ENCODE measurements around the gene LDLRAD4. TPM values are rescaled to one million over a fixed set of nuclear protein-coding genes. Genes with fewer than 3 reads are reported as not detected.
"Not testable (repeated sequence)": the region's sequence is repeated elsewhere in the genome, so short reads cannot be mapped to it uniquely, and the experiment has no call there.

The LDLRAD4 gene
- total RNA-seq, 1 donor from 2014 or later, result 4.3 TPM

DNA sequence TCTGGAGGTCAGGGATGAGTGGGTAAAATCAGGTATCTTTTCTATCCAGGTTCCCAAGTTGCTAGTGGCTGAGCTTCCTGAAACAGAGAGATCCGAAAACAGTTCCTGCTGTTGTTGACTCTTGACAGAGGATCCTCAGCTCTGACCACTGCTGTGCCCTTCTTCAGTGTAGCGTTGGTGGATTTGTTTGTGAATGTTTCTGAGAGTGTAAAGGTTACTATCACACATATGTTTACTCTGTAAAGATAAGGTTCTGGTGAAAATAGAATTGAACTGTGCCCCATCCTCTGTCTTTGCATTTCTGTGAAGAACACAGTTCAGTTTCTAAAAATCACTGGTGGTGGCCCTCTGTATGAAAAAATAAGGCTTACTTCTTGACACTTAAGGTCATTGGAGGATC is 119.8 kb downstream of the LDLRAD4 start:
- no peak for DNase-seq (ENCODE audit: low read depth)

DNA sequence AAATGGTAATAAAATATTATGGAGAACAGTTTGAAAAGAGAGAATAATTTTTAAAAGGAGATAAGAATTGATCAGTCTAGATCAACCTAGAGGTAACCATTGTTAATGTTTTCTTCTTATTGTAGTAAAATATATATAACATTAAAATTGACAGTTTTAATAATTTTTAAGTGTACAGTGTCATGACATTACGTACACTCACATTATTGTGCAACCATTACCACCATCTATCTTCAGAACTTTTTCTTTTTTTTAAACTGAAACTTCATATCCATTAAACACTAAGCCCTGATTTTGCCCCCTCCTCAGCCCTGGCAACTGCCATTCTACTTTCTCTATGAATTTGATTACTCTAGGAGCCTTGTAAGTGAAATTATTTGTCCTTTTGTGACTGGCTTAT is 121.1 kb downstream of the LDLRAD4 start:
- no peak for DNase-seq (ENCODE audit: low read depth)

DNA sequence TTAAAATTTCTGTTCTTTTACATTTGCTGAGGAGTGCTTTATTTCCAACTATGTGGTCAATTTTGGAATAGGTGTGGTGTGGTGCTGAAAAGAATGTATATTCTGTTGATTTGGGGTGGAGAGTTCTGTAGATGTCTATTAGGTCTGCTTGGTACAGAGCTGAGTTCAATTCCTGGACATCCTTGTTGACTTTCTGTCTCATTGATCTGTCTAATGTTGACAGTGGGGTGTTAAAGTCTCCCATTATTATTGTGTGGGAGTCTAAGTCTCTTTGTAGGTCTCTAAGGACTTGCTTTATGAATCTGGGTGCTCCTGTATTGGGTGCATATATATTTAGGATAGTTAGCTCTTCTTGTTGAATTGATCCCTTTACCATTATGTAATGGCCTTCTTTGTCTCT is 127.9 kb downstream of the LDLRAD4 start:
- not testable (repeated sequence) for DNase-seq (ENCODE audit: low read depth)

DNA sequence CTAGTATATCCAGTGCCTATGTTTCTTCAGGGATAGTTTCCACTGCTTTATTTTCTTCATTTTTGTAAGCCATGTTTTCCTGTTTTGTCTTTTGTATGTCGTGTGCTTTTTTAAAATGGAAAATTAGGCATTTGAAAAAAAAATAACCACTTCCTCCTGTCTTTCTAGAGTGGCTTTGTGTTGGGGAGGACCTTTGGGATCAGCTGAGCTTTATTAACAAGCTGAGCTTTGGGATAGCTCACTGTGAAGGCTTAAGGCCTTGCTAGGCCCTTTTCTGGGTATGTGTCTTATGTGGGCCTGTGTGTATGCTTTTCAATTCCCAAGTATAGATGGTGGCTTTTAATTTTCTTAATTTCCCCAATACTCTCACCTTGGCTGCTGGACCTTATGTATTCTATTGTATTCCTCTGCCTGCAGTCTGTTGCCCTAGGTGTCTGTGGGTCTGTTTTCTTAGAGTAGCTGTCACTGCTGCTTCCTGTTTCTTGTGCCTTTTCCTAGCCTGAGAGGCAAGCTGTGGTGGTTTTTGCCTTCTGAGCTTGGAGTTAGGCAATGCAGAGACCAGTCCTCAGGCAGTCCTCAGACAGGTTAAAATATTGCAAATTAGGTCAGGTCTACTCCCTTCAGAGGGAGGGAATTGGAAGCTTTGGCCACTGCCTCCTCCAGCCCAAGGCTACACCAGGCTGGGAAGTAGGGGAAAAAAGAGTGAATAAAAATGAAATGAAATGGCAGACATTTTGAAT is 134.7 kb downstream of the LDLRAD4 start:
- DNase-seq (ENCODE audit: low read depth), result no peak

DNA sequence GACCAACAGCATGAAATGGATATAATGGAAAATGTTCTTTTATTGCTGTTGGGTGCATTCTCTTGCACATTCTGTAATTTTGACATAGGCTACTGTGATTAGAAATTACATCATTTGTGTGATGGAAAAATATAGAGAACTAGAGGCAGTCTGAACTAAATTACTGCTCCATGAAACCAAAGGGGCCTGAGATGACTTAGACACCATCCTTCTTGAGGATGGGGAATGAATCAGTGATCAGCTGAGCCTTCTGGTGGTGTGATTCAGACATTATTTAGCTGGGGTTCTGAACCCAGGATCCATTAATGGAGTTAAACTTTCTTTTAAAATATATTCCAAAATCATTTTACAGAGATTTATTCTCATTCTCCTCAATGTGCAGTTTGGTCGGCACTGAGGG is 135.8 kb downstream of the LDLRAD4 start:
- DNase-seq (ENCODE audit: low read depth), result no peak

DNA sequence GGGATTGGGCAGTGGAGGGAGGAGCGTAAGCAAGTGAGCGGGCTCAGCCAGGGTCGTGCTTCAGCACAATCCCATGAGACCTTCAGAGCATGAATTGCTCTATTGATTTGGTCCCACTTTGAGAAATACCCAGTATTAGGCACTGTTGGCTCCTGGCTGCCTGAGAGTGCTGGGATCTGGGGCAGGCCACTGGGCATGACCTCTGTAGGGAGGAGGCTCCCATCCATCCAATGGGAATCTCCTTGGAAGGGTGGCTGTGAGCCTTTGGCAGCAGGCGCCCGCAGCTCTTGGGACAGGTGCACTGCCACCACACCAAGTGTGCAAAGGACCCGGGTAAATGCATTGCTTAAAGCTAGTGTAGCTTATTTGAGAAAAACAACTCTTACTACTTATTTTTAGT is 137.5 kb downstream of the LDLRAD4 start:
- no peak for DNase-seq (ENCODE audit: low read depth)

DNA sequence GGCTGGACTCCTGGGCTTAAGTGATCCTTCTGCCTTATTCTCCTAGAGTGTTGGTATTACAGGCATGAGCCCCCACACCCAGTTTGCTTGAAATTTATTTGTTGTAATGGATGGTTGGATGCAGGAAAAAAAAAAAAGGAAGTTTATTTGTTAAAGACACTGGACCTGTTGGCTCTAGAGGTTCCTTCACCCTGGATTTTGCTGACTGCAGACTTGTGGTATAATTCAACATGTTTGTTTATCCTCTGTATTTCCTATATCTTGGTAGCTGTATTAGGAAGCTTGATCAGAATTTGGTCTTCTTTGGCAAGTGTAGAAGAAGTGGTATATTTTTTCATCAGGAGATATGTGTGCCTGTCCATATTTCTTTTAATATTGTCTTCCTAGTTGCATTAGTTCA is 138.7 kb downstream of the LDLRAD4 start:
- DNase-seq (ENCODE audit: low read depth), result no peak

DNA sequence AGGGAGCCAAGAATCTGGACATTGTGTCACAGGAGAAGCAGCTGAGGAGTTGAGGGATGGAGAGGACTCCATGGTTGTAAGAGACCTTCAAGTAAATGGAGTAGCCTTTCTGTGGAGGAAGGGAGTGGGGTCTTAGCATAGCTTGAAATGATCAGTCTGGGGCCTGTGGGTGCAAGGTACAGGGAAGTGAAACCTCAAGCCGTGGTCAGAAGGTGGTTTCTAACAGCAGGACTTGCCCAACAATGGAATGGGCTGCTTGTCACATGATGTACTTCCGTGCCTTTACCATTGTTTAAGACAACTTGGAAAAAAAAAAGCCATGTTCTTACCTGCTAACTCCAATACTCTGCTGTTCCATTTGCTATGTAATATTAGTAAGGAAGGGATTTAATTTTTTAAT is 140.7 kb downstream of the LDLRAD4 start:
- DNase-seq (ENCODE audit: low read depth), result no peak

DNA sequence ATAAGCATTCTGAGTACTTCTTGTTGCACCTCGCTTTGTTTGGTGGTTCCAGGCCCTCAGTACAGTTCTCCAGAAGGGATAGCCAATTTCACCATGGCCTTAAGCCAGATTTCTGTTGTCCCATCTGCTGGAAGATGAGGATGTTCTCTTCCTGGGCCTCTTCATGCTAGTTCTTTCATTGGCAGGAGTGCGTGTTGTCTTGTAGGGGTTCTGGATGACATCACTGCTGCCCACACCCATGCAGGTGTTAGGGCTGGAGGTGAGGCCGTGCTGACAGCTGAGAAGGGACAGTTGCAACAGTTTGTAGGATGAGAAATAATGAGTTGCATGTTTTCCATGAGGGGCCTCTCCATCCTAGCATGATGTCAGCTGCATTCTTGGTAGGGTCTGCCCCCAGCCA is 142.9 kb downstream of the LDLRAD4 start:
- no peak for DNase-seq (ENCODE audit: low read depth)

DNA sequence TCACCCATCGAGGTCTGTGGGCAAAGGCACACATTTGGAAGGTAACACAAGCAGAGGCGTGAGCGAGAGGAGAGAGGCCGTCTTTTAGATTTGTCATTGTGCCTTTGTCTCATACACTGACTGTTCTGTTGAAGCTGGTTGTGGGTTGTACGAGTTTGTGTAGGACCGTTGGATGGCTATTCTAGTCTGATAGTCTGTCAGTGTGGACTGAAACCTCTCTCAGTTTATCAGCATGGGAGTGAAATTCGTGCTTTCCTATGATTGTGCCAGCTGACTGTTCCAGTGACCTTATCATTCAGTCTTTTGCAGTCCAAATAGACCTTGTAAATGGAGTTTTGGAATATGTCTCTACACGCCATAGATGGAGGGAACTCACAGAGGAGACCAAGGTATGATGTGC is 143.5 kb downstream of the LDLRAD4 start:
- no peak for DNase-seq (ENCODE audit: low read depth)

DNA sequence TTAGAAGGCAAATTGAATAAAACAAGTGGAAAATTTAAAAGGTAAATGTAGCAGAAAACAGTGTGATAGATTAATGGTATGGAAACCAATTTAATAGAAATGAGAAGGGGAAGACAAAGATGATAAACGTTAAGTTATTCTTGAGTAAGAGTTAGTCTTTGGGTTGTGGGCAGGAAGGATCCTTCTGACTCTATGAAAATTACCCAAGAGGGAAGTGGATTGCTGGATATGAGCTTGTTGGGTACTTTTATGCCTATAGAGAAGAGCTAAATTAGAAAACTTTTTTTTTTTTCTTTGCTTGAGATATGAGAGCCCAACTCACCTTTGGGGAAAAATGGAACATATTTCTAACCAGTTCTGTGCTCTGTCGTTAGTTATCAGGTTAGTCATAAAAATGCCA is 144.0 kb downstream of the LDLRAD4 start:
- no peak for DNase-seq (ENCODE audit: low read depth)

DNA sequence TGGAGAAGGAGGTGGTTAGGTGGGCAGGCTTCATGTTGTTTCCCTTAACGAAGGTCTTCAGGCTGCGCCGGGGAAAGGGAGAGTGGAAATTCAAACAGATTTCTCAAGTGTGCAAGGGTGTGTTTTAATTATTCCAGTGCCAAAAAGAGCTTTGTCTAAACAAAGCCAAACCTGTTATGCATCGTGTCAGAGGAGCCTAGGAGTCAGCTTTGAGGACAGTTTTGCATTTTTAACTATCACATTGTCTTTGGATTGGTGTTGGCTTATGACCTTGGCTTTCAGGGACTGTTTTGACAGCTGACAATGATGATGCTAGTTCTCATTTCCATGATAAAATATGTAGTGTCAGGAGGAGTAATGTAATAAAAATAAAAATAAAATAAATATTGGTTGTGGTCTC is 144.8 kb downstream of the LDLRAD4 start:
- no peak for DNase-seq (ENCODE audit: low read depth)

DNA sequence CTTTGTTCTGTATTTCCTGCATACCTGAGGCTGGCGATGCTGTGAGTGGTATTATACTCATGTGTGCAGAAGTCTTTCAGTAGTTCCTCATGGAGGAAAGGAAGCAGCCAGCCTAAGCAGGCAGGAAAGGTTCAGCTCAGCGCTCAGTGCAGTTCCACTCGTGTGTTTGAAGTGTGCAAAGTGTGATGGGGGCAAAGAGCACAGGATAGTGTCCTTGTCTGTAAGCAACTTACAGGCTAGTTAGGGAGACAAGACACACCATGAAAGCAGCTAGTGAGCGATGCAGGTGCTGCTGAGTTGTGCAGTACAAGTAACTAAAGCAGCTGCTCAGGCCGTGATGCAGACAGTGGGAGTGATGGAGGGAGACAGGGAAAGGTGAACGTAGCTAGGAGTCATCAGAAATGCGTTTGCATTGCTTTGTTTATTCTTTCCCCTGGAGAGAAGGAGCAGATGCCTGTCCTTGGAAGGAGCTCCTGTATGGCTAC is 146.2 kb downstream of the LDLRAD4 start:
- DNase-seq (ENCODE audit: low read depth), result no peak

DNA sequence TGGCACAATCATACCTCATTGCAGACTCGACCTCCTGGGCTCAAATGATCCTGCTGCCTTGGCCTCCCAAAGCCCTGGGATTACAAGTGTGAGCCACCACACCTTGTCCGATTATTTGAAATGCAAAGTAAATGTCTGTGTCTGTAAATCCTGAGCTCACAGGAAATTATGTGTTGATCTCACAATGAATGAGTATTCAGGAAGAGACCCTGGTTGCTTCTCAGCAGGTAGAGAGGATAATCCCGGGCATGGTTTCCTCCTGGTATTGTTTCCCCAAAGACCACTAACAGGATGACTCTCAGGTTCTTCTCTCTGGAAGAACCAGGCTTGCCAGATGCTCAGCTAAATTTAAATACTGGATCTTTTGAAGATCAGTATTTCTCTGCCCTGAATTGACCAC is 147.6 kb downstream of the LDLRAD4 start:
- no peak for DNase-seq (ENCODE audit: low read depth)

DNA sequence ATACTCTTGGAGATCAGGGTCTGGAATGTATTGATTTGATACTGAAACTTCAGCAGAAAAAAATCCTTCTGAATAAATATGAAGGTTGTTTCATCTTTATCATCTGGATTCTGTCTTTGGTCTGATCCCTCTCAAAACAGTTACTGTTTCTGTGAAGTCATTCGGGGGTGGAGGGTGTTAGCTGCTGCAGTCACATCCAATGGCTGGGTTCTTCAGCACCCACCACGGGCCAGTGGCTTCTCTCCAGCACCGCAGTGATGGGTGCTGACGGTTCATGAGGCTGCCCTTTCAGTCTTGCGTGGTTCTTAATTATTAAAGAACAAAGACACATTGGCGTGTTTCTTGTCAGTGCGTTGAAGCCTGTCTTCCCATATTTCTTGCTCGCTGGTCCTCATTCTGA is 148.0 kb downstream of the LDLRAD4 start:
- no peak for DNase-seq (ENCODE audit: low read depth)

DNA sequence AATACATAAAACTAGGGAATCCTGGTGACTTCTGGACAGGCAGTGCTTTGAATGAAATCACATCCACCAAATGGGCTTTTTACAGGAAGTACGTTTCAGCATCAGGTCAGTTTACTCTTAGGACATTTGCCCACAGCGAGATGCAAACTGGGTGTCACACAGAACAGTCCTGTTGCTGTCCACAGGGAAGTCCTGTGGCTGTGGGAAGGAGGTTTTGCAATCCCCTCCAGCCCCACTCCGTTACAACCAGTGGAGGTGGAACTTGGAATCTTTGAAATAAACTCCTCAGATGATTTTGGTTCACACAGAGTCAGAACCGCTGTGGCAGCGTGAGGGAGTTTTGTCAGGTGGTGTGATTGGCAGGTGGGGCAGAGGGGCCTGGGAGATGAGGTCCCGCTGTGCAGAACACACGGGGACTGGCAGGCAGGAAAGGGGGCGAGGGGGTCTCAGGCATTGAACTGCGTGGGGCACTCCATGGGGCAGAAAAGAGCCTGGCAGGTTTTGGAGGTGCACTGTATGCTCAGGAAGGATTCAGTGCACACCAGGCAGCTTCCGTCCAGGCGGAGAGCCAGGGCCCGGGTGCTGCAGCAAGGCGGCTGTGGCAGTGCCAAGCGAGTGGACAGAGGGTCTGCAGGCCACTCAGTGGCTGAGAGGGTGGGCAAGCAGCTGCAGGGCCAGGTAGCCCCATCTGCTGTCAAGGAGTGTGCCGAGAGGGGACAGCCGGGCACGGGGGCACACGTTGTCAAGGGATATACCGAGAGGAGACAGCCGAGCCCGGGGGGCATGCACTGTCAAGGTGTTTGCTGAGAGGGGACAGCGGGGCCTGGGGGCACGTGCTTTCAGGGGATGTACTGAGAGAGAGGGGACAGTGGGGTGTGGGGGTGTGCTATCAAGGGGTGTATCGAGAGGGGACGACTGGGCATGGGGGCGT is 148.7 kb downstream of the LDLRAD4 start:
- DNase-seq (ENCODE audit: low read depth), result no peak

DNA sequence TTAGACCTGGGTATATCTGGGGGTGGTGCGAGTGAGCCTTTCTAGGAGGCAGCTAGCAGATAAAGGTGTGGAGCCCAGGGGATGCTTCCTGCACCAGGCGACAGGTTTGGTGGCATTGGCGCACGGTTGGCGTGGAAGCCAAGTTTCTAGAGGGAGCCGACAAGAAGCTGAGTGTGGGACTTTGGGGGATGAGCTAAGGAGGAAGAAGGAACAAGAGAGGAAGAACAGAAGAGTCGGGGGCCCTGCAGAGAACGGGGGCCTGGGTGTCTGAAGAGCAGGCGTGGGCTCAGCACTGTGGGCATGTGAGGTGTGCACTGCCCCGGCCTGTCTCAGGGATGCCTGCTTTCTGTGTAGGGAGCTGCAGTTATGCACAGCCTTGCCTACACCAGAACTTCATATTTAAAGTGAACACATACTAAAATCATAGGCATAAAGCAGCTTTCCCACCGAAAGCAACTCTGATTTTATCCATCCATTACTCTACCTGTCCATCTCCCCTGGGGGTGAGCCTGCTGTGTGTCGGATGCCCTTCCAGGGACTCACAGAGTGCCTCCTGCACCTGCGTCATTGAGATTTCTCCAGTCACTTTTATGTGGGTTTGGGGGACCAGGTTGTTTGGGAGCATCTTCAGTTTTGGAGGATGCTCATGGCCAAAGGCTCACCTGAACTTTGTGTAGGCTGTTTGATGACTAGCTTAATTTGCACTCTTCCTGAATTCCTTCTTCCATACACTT is 149.7 kb downstream of the LDLRAD4 start:
- DNase-seq (ENCODE audit: low read depth), result no peak

DNA sequence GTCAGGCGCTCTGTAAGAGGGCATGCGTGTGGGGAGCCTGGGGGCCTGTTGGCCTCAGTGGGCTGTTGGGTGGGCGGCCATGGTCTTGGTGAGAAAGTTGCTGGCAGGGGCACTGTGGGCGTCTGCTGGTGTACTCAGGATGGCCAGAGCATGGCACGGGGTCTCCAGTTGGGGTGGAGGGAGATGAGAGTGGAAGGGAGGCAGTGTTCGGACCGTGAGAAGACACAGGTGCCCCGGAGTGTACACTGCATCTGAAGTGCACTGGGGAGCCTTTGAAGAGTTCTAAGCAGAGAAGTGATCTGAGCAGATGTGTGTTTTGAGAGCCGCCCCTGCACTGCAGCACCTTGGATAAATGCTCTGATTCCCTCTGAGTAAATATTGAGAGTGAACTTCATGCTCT is 150.8 kb downstream of the LDLRAD4 start:
- no peak for DNase-seq (ENCODE audit: low read depth)

DNA sequence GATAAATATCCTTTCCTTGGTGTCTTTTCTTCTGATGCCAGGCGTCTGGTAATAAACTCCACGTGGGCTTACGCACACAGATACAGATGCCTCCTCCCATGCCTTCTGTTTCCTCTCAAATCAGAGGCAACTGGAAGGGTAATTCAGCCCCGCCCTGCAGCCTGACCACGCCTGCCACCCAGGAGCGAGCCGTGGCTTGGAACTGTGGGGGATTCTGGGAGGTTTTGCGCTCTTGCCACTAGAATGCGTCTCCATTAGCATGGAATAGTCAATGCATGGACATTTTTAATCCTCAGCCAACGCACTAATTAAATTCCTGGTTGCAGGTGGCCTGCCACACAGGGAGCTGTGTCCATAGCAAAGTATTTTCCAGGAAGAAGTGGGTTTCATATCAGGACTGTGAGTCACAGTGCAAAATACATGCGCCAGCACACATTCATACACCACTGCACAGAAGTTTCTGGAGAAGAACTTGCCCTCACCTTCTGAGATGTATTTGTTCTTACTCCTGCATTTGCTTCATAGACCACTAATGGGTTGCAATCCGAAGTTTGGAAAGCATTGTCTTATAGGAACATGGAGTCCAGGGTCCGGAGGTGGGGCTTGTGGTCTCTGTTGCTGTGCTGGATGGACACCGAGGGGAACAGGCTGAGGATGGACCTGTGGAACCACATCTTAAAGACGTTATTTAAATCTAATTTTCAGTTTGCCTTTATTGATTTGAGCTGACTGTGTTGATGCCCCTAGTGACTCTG is 151.4 kb downstream of the LDLRAD4 start:
- DNase-seq (ENCODE audit: low read depth), result peak; percentile 87

DNA sequence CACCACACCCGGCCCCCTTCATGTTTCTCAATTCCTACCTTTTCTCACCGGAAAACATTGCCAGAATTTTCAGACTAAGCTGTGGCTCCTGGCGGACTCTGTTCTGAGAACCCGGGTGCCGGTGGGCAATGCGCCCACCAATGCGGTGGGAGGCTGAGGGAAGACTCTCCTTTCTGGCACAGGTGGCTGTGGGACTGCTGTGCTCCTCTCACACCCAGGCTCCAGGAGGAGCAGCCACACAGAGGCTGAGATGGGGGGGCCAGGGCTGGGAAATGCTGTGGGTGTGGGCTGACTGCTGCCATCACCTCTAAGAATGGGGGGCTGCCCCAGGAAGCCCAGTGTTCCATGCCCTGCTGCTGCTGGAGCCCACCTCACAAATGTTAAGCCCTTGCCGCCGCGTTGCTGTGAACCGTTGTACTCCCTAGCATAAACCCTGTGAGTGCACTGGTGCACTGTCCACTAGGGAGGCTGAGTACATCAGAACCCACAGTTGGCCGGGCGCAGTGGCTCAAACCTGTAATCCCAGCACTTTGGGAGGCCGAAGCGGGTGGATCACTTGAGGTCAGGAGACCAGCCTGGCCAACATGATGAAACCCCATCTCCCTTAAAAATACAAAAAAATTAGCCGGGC is 152.6 kb downstream of the LDLRAD4 start:
- DNase-seq (ENCODE audit: low read depth), result no peak

Measured in renal cortical epithelial cell (primary cell).